Measurements from ENCODE around the gene TCF15. TPM values are rescaled to one million over a fixed set of nuclear protein-coding genes. Genes with fewer than 3 reads are reported as not detected.

Gene TCF15
- total RNA-seq, 1 donor from 2014 or later, result not detected

GRCh38 chr20:615514-615913 is 5.4 kb upstream of the TCF15 start:
- no peak for DNase-seq (ENCODE audit: low read depth)

- no peak for DNase-seq (ENCODE audit: low read depth)
Observed at GRCh38 chr20:611843-612185, 1.7 kb upstream of the TCF15 start.

GRCh38 chr20:611047-611842 is 1.1 kb upstream of the TCF15 start:
- DNase-seq (ENCODE audit: low read depth), result no peak

DNA sequence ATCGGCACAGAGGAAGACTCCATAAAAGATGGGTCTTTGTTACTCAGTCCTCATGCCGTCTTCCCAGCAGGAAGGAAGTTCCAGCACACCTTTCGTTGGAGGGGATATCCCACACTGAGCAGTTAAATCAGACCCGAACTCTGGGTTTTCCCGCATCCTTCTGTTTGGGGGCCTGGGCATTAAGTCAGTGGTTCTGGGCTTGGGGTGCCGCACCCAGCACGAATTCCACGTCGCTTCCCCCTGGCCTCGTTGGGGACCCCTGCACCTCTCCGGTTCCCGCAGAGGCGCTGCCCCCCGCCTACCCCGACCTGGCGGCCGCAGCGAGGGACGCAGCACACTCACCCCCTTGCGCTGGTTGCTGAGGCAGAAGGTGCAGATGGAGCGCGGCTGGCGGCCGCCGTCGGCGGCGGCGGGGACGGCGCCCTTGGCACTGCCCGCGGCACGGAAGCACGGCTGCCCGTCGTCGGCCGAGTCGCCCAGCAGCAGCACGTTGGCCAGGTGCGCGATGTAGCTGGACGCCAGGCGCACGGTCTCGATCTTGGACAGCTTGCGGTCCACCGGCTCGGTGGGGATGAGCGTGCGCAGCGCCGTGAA is 641 bp downstream of the TCF15 start:
- no peak for DNase-seq (ENCODE audit: low read depth)

DNA sequence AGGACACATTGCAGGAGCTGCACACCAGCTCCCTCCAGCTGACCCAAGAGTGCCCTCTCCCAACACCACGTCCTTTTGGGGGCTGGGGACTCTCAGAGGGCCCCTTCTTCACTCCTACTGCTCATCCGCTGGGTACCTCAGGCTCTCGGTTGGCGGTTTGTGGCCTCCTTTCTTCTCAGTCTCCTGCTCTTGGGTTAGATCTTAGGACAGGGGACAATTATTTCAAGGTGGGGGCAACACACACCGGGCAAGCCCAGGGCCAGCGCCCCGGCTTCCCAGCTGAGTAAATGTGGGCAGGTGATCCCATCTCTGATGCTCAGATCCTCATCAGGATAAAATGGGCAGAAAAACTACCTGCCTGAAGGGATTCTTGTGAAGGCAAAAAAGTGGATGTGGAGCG is 1.1 kb downstream of the TCF15 start:
- no peak for DNase-seq (ENCODE audit: low read depth)

- DNase-seq (ENCODE audit: low read depth), result no peak
Observed at GRCh38 chr20:607476-607875, 2.6 kb downstream of the TCF15 start.

- DNase-seq (ENCODE audit: low read depth), result no peak
Observed at GRCh38 chr20:605237-605636, 4.9 kb downstream of the TCF15 start.

GRCh38 chr20:603116-603640 is 6.9 kb downstream of the TCF15 start:
- no peak for DNase-seq (ENCODE audit: low read depth)

- no peak for DNase-seq (ENCODE audit: low read depth)
Observed at GRCh38 chr20:602111-602970, 7.8 kb downstream of the TCF15 start.

GRCh38 chr20:600736-601135 is 9.4 kb downstream of the TCF15 start:
- DNase-seq (ENCODE audit: low read depth), result no peak

GRCh38 chr20:600141-600540 is 10.0 kb downstream of the TCF15 start:
- DNase-seq (ENCODE audit: low read depth), result no peak

DNA sequence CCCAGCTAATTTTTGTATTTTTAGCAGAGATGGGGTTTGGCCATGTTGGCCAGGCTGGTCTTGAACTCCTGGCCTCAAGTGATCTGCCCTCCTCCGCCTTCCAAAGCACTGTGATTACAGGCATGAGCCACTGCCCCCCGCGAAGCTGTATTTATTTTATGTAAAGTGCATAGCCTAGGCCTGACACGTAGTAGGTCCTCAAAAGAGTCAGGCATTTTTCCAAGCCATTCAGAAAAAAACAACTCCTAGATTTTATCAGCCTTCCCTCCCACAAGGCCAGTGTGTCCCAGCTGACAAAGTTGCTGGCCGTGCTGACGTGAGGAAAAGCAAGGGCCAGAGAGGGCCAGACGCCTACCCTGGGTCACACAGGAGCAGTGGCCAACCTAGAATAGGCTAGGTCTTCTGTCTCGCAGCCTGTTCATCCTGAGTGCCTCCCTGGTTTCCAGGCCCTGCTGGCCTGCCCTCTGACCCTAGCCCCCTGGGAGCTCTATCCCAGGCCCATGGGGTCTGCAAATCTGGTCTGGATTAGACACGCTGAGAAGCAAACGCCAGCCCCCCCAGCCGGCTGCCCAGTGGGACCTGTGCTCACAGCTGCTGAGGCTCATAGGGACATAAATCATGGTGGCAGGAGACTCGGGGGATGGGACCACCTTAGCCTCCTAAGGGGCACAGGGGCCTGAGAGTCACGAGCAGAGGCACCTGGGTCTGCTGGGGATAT is 11.8 kb downstream of the TCF15 start:
- DNase-seq (ENCODE audit: low read depth), result no peak

DNA sequence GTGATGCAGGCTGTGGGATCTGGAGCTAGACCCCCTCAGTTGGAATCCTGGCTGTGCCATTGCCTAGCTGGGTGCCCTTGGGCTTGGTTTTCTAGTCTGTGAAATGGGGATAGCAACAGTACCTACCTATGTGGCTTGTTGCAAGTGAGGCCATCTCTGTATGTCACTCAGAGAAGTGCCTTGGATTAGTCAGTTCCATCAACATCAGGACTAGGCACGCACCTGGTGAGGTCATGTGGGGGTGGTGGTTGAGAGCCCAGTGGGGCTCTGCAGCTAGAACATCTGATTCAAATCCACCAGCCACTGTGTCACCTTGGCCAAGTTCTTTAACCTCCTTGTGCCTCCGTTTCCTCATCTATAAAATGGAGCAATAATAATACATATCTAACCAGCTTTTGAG is 12.5 kb downstream of the TCF15 start:
- no peak for DNase-seq (ENCODE audit: low read depth)

- no peak for DNase-seq (ENCODE audit: low read depth)
Observed at GRCh38 chr20:595330-596308, 14.5 kb downstream of the TCF15 start.

GRCh38 chr20:592506-592905 is 17.6 kb downstream of the TCF15 start:
- no peak for DNase-seq (ENCODE audit: low read depth)

GRCh38 chr20:591941-592340 is 18.2 kb downstream of the TCF15 start:
- DNase-seq (ENCODE audit: low read depth), result no peak

DNA sequence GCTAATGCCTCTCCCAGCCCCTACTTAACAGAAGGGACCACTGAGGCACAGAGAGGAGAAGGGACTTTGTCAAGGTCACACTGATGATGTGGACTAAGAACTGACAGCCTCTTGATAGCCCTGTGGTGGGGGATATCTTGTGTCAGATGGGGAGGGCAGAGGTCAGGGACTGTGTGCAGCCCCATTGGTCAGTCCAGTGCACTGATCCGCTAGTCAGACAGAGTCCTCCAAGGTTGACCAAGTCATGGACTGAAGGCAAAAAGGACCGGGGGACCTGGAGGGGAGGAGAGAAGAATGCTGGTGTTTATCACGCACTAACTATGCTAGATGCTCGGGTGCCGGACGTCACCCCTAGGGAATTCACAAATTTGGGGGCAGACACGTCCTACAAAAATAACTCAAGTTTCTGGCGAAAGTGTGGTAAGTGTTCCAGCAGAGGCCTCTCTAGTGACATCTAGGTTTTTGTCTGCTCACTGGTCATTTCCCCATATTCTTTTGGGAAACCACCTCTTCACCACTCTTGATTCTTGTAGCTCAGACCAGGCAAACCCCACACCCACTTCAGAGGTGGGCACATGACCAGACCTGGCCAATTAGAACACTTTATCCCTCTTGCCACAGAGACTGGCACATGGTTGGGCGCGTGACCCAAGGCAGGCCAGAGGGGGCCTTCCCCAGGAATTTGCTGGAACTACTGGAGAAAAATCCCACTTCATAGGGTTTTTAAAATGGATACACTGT is 21.0 kb downstream of the TCF15 start:
- DNase-seq (ENCODE audit: low read depth), result no peak

GRCh38 chr20:588476-588875 is 21.6 kb downstream of the TCF15 start:
- DNase-seq (ENCODE audit: low read depth), result no peak

GRCh38 chr20:584971-585301 is 25.2 kb downstream of the TCF15 start:
- DNase-seq (ENCODE audit: low read depth), result no peak
